SK-N-SH treated with all-trans-retinoic acid at 6 μM for 48 hours (cell line): ENCODE measurements around the gene GRM7.

Experiments
- ARNTL ChIP-seq: fragments of 450-650 bp; formaldehyde crosslinking; IDR thresholded peaks from 2 replicates; pipeline ENCODE4 v1.5.0; 2020; ENCODE audit warnings: low read depth, mild to moderate bottlenecking, moderate library complexity, borderline replicate concordance
- CSDC2 ChIP-seq: fragments of 250-450 bp; sonication (Bioruptor Pico); IDR thresholded peaks from 2 replicates; pipeline ENCODE4 v1.5.0; 2020; ENCODE audit warnings: mild to moderate bottlenecking, moderate library complexity
- ESRRG ChIP-seq: fragments of 250-450 bp; sonication (Bioruptor Pico); IDR thresholded peaks from 2 replicates; pipeline ENCODE4 v1.6.1; 2021; ENCODE audit warnings: mild to moderate bottlenecking
- RARB ChIP-seq: fragments of 250-450 bp; sonication (Bioruptor Pico); IDR thresholded peaks from 2 replicates; pipeline ENCODE4 v1.8.0; 2021; ENCODE audit warnings: mild to moderate bottlenecking, moderate library complexity
- ZFP30 ChIP-seq: fragments of 450-650 bp; formaldehyde crosslinking; IDR thresholded peaks from 2 replicates; pipeline ENCODE4 v1.5.0; 2022; ENCODE audit warnings: mild to moderate bottlenecking, moderate library complexity
- TF ChIP-seq, protein P1 (sequence below): fragments of 250-450 bp; sonication (Bioruptor Pico); IDR thresholded peaks from 2 replicates; pipeline ENCODE4 v1.5.1; 2020; ENCODE audit warnings: low read depth, mild to moderate bottlenecking, moderate library complexity
- TF ChIP-seq, protein P2 (sequence below): fragments of 250-450 bp; sonication (Bioruptor Pico); IDR thresholded peaks from 2 replicates; pipeline ENCODE4 v1.5.1; 2021; ENCODE audit warnings: mild to moderate bottlenecking, moderate library complexity

- TF ChIP-seq ZFP30 (CRISPR knock-in tag) (no peak), ARNTL (no peak), ESRRG (CRISPR knock-in tag) (no peak), CSDC2 (CRISPR knock-in tag) (no peak), RARB (no peak)
- TF ChIP-seq, protein P1, sequence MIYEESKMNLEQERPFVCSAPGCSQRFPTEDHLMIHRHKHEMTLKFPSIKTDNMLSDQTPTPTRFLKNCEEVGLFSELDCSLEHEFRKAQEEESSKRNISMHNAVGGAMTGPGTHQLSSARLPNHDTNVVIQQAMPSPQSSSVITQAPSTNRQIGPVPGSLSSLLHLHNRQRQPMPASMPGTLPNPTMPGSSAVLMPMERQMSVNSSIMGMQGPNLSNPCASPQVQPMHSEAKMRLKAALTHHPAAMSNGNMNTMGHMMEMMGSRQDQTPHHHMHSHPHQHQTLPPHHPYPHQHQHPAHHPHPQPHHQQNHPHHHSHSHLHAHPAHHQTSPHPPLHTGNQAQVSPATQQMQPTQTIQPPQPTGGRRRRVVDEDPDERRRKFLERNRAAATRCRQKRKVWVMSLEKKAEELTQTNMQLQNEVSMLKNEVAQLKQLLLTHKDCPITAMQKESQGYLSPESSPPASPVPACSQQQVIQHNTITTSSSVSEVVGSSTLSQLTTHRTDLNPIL (CRISPR knock-in tag), result no peak
- TF ChIP-seq, protein P2, sequence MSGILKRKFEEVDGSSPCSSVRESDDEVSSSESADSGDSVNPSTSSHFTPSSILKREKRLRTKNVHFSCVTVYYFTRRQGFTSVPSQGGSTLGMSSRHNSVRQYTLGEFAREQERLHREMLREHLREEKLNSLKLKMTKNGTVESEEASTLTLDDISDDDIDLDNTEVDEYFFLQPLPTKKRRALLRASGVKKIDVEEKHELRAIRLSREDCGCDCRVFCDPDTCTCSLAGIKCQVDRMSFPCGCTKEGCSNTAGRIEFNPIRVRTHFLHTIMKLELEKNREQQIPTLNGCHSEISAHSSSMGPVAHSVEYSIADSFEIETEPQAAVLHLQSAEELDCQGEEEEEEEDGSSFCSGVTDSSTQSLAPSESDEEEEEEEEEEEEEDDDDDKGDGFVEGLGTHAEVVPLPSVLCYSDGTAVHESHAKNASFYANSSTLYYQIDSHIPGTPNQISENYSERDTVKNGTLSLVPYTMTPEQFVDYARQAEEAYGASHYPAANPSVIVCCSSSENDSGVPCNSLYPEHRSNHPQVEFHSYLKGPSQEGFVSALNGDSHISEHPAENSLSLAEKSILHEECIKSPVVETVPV (CRISPR knock-in tag), result no peak
Measured at GRCh38 chr3:7733933-7734332, 873.0 kb downstream of the GRM7 start.
